HG03342 (cell line): ENCODE measurements around the gene MACROH2A2.

Experiments
- ATAC-seq: cut with Tn5 transposase; IDR thresholded peaks from one replicate; pipeline ENCODE4 v1.9.1; 2021; ENCODE audit warnings: mild to moderate bottlenecking, moderate library complexity; ENCODE audit not compliant: unreplicated experiment

Gene MACROH2A2

GRCh38 chr10:70125918-70126552, 73.4 kb downstream of the MACROH2A2 start:
- no peak for ATAC-seq

- ATAC-seq = no peak
These were observed 74.2 kb downstream of the MACROH2A2 start for GRCh38 chr10:70126700-70127395.

GRCh38 chr10:70130878-70131559, 78.4 kb downstream of the MACROH2A2 start:
- no peak for ATAC-seq

- no peak for ATAC-seq
These were observed 78.9 kb downstream of the MACROH2A2 start for GRCh38 chr10:70131560-70131937.

- peak; percentile 79 for ATAC-seq
These were observed 79.7 kb downstream of the MACROH2A2 start, which contains the start of gene AIFM2 for GRCh38 chr10:70132098-70133029. AIFM2 (minus strand) TSS chr10:70132825; CDS start chr10:70124084, 8,741 bp downstream.

- ATAC-seq = no peak
These were observed 82.4 kb downstream of the MACROH2A2 start for GRCh38 chr10:70135046-70135445.

GRCh38 chr10:70135684-70136083, 83.0 kb downstream of the MACROH2A2 start:
- no peak for ATAC-seq

GRCh38 chr10:70137135-70137534, 84.5 kb downstream of the MACROH2A2 start:
- ATAC-seq = no peak

- no peak for ATAC-seq
These were observed 85.6 kb downstream of the MACROH2A2 start for GRCh38 chr10:70137927-70138883.

- ATAC-seq = no peak
These were observed 86.7 kb downstream of the MACROH2A2 start for GRCh38 chr10:70139151-70139996.

GRCh38 chr10:70139997-70140250, 87.3 kb downstream of the MACROH2A2 start:
- ATAC-seq = no peak

GRCh38 chr10:70140297-70140696, 87.7 kb downstream of the MACROH2A2 start:
- ATAC-seq = no peak

- ATAC-seq = no peak
These were observed 89.9 kb downstream of the MACROH2A2 start for GRCh38 chr10:70142555-70142954.

GRCh38 chr10:70144372-70145110, 91.9 kb downstream of the MACROH2A2 start:
- ATAC-seq = no peak

- ATAC-seq = peak; percentile 7
These were observed 92.6 kb downstream of the MACROH2A2 start for GRCh38 chr10:70145166-70145665.

GRCh38 chr10:70145666-70146488, 93.2 kb downstream of the MACROH2A2 start:
- peak; percentile 42 for ATAC-seq

- peak; percentile 94 for ATAC-seq
These were observed 94.0 kb downstream of the MACROH2A2 start, which contains the start of gene TYSND1 for GRCh38 chr10:70146489-70147258. TYSND1 (minus strand) TSS chr10:70146700; CDS start chr10:70146586, 114 bp downstream.
